OCI-LY7 (cell line): ENCODE data around the gene HERC2. TPM values are rescaled to one million over a fixed set of nuclear protein-coding genes. Genes with fewer than 3 reads are reported as not detected.

Experiments used
- BruUV-seq: library from RNA; stranded (reverse); fragments of 400-500 nt; replicated peaks from 2 replicates; lab custom pipeline; 2021; lab: Mats Ljungman, UMichigan
- CTCF ChIA-PET: fragments of 300-600 bp; sonication (Branson Sonifier 250); formaldehyde crosslinking; loops from one replicate; lab custom pipeline; 2022; ENCODE audit warnings: antibody characterized with exemption; ENCODE audit not compliant: unreplicated experiment; lab: Charles Lee
- POLR2A ChIA-PET: fragments of 300-600 bp; sonication (Branson Sonifier 250); formaldehyde crosslinking; loops from one replicate; lab custom pipeline; 2022; ENCODE audit warnings: antibody characterized with exemption; lab: Charles Lee
- DNase-seq: peaks from one replicate; pipeline ENCODE4 v3.0.0-alpha.2; 2015; ENCODE audit warnings: low spot score
- H2AFZ ChIP-seq: fragments of 200-600 bp; sonication (generic), shearing (Covaris generic); 2 replicates; pipeline ENCODE4 v1.6.1; 2014; ENCODE audit warnings: mild to moderate bottlenecking, antibody characterized with exemption, low read length, moderate library complexity
- H3K27ac ChIP-seq: fragments of 200-600 bp; sonication (generic); 2 replicates; pipeline ENCODE4 v1.5.1; 2014; ENCODE audit warnings: mixed run types, low read depth, mild to moderate bottlenecking, moderate library complexity, low read length, inconsistent platforms; ENCODE audit not compliant: poor library complexity, severe bottlenecking
- H3K36me3 ChIP-seq: fragments of 200-600 bp; sonication (generic); 2 replicates; pipeline ENCODE4 v1.6.1; 2014; ENCODE audit warnings: mild to moderate bottlenecking, antibody characterized with exemption, low read length, moderate library complexity, mixed read lengths; ENCODE audit not compliant: insufficient read depth
- H3K4me1 ChIP-seq: fragments of 200-600 bp; sonication (generic); 2 replicates; pipeline ENCODE4 v1.5.1; 2014; ENCODE audit warnings: mild to moderate bottlenecking, low read length; ENCODE audit not compliant: insufficient read depth, poor library complexity, severe bottlenecking
- H3K4me2 ChIP-seq: fragments of 200-600 bp; sonication (generic); 2 replicates; pipeline ENCODE4 v1.6.1; 2014; ENCODE audit warnings: mild to moderate bottlenecking, low read length
- H3K4me3 ChIP-seq: fragments of 200-600 bp; sonication (generic); 2 replicates; pipeline ENCODE4 v1.5.1; 2014; ENCODE audit warnings: mild to moderate bottlenecking, low read depth, low read length; ENCODE audit not compliant: poor library complexity, severe bottlenecking
- H3K79me2 ChIP-seq: fragments of 200-600 bp; sonication (generic); 2 replicates; pipeline ENCODE4 v1.6.1; 2016; ENCODE audit warnings: low read depth, mild to moderate bottlenecking, low read length, moderate library complexity, mixed read lengths; ENCODE audit not compliant: insufficient read depth
- H3K9me2 ChIP-seq: fragments of 200-600 bp; sonication (generic); 2 replicates; pipeline ENCODE4 v1.6.1; 2016; ENCODE audit warnings: mild to moderate bottlenecking, low read length, mixed read lengths; ENCODE audit not compliant: insufficient read depth
- H3K9me3 ChIP-seq: fragments of 200-600 bp; sonication (generic); 2 replicates; pipeline ENCODE4 v1.6.1; 2014; ENCODE audit warnings: mild to moderate bottlenecking, mixed run types, low read length, mixed read lengths
- H4K20me1 ChIP-seq: fragments of 200-600 bp; sonication (generic); 2 replicates; pipeline ENCODE4 v1.6.1; 2014; ENCODE audit warnings: mild to moderate bottlenecking, antibody characterized with exemption, low read length, moderate library complexity, mixed read lengths; ENCODE audit not compliant: insufficient read depth
- CTCF ChIP-seq: fragments of 200-600 bp; sonication (generic); conservative IDR thresholded peaks from 2 replicates; pipeline ENCODE4 v1.5.1; 2014; ENCODE audit warnings: mild to moderate bottlenecking, antibody characterized with exemption, low read length, moderate library complexity, mixed read lengths
- EZH2phosphoT487 ChIP-seq: fragments of 200-600 bp; sonication (generic); IDR thresholded peaks from 2 replicates; pipeline ENCODE4 v1.6.1; 2018; ENCODE audit warnings: low read depth, borderline replicate concordance, mild to moderate bottlenecking, mixed run types, antibody characterized with exemption, low read length, moderate library complexity, mixed read lengths
- intact Hi-C: fragments of 100-400 bp; cut with micrococcal nuclease; formaldehyde crosslinking; loops from one replicate; pipeline ENCODE4 v1.10.0; 2022; ENCODE audit not compliant: unreplicated experiment
- total RNA-seq, 2 experiments: library from RNA; depleted of rRNA in 1 of 2; stranded (reverse); fragments of >200 nt in 1 of 2; shearing (Covaris generic) in 1 of 2; gene quantifications; 2 replicates each; pipeline ENCODE4 v1.2.3, GENCODE V29; 2014 to 2022

The HERC2 gene
- total RNA-seq, 2 experiments from 2014 or later = 55.5 to 94.0 TPM

GRCh38 chr15:28273873-28274610, 47.9 kb downstream of the HERC2 start:
- no peaks in the 10 kb centered on the region for H3K9me3 ChIP-seq

GRCh38 chr15:28273468-28273867, 48.5 kb downstream of the HERC2 start:
- intact Hi-C loops = no loop called here
- CTCF ChIA-PET = interaction anchor here (0.6 kb wide), 1 partner anchor 624 kb away, joined by 3 read pairs; no protein-coding TSS in a partner anchor

More at GRCh38 chr15:28273873-28274610, 47.9 kb downstream of the HERC2 start:
- Histone ChIP-seq H3K4me3 (no peak overlapping the region), H4K20me1 (no peaks in the 10 kb centered on the region), H3K27ac (no peak overlapping the region), H2AFZ (no peak overlapping the region), H3K9me2 (no peaks in the 10 kb centered on the region), H3K4me2 (no peak overlapping the region), H3K4me1 (no peaks in the 10 kb centered on the region), H3K79me2 (no peaks in the 10 kb centered on the region), H3K36me3 (peaks cover 57% of the 10 kb centered on the region)
- ChIA-PET POLR2A (no interaction called here), CTCF (interaction anchor here (0.6 kb wide), 1 partner anchor 624 kb away, joined by 3 read pairs; no protein-coding TSS in a partner anchor)
- intact Hi-C loops = no loop called here
- no peak for TF ChIP-seq EZH2phosphoT487
- no peak for TF ChIP-seq CTCF
- BruUV-seq = no TSS peak
- DNase-seq = no peak

More at GRCh38 chr15:28273468-28273867, 48.5 kb downstream of the HERC2 start:
- H3K9me3 ChIP-seq = no peaks in the 10 kb centered on the region
- DNase-seq = no peak
- H3K4me3 ChIP-seq = no peak overlapping the region
- H3K4me2 ChIP-seq = no peak overlapping the region
- BruUV-seq = no TSS peak
- no peaks in the 10 kb centered on the region for H4K20me1 ChIP-seq
- no peaks in the 10 kb centered on the region for H3K79me2 ChIP-seq
- no peaks in the 10 kb centered on the region for H3K9me2 ChIP-seq
- H3K27ac ChIP-seq = no peak overlapping the region
- TF ChIP-seq CTCF = no peak
- no peak overlapping the region for H2AFZ ChIP-seq
- peaks cover 57% of the 10 kb centered on the region for H3K36me3 ChIP-seq
- POLR2A ChIA-PET = no interaction called here
- H3K4me1 ChIP-seq = no peaks in the 10 kb centered on the region
